GM21367 (cell line): ENCODE measurements around the gene CCDC102A.
A peak's percentile ranks its signal among the peaks of the same experiment; 100 is the strongest.
"Not testable (repeated sequence)": the region's sequence is repeated elsewhere in the genome, so short reads cannot be mapped to it uniquely, and the experiment has no call there.

Experiments used
- ATAC-seq: cut with Tn5 transposase; IDR thresholded peaks from one replicate; pipeline ENCODE4 v1.9.1; 2021; ENCODE audit not compliant: unreplicated experiment

The CCDC102A gene

GRCh38 chr16:57536306-57537193 lies at the start of gene CCDC102A:
CCDC102A (minus strand) TSS chr16:57536571; CDS start chr16:57529177, 7,394 bp downstream.
- peak; percentile 3 for ATAC-seq

- ATAC-seq: no peak
Observed at GRCh38 chr16:57585051-57585687, 48.8 kb upstream of the CCDC102A start.

GRCh38 chr16:57579361-57579665 lies 42.9 kb upstream of the CCDC102A start:
- no peak for ATAC-seq

GRCh38 chr16:57578521-57579360 lies 42.4 kb upstream of the CCDC102A start:
- ATAC-seq: no peak

GRCh38 chr16:57577691-57578224 lies 41.4 kb upstream of the CCDC102A start:
- no peak for ATAC-seq

GRCh38 chr16:57577214-57577613 lies 40.8 kb upstream of the CCDC102A start:
- ATAC-seq: no peak

- peak; percentile 57 for ATAC-seq
Observed at GRCh38 chr16:57576429-57576870, 40.1 kb upstream of the CCDC102A start.

- ATAC-seq: no peak
Observed at GRCh38 chr16:57575468-57576277, 39.3 kb upstream of the CCDC102A start.

- no peak for ATAC-seq
Observed at GRCh38 chr16:57574646-57575467, 38.5 kb upstream of the CCDC102A start.

- ATAC-seq: no peak
Observed at GRCh38 chr16:57574086-57574485, 37.7 kb upstream of the CCDC102A start.

GRCh38 chr16:57572978-57573728 lies 36.8 kb upstream of the CCDC102A start:
- ATAC-seq: no peak

GRCh38 chr16:57571098-57571497 lies 34.7 kb upstream of the CCDC102A start:
- no peak for ATAC-seq

- ATAC-seq: no peak
Observed at GRCh38 chr16:57570301-57571070, 34.1 kb upstream of the CCDC102A start.

- no peak for ATAC-seq
Observed at GRCh38 chr16:57569306-57569946, 33.1 kb upstream of the CCDC102A start.

GRCh38 chr16:57568772-57569171 lies 32.4 kb upstream of the CCDC102A start:
- ATAC-seq: not testable (repeated sequence)

GRCh38 chr16:57568173-57568678 lies 31.9 kb upstream of the CCDC102A start:
- no peak for ATAC-seq

GRCh38 chr16:57567691-57568090 lies 31.3 kb upstream of the CCDC102A start:
- no peak for ATAC-seq
